PC-3 (cell line): ENCODE data around the gene IL7R. TPM values are rescaled to one million over a fixed set of nuclear protein-coding genes. Genes with fewer than 3 reads are reported as not detected.

Source experiments
- ATAC-seq: fragments of 200-7000 bp; cut with Tn5 transposase; 2 replicates; pipeline ENCODE4 v1.9.1; 2020; ENCODE audit warnings: mild to moderate bottlenecking, moderate library complexity
- BruUV-seq: library from RNA; stranded (reverse); fragments of 400-500 nt; replicated peaks from 2 replicates; lab custom pipeline; 2021; lab: Mats Ljungman, UMichigan
- CTCF ChIA-PET: fragments of 300-600 bp; sonication (Branson Sonifier 250); formaldehyde crosslinking; loops from one replicate; lab custom pipeline; 2022; ENCODE audit warnings: antibody characterized with exemption; lab: Charles Lee
- POLR2A ChIA-PET: fragments of 300-600 bp; sonication (Branson Sonifier 250); formaldehyde crosslinking; loops from one replicate; lab custom pipeline; 2022; ENCODE audit warnings: antibody characterized with exemption; ENCODE audit not compliant: unreplicated experiment; lab: Charles Lee
- DNase-seq: peaks from one replicate; pipeline ENCODE4 v3.0.0-alpha.2; 2015
- H2AFZ ChIP-seq: fragments of 300-600 bp; sonication (generic); 2 replicates; pipeline ENCODE4 v1.6.0; 2016; ENCODE audit warnings: antibody characterized with exemption, low read length
- H3F3A ChIP-seq: fragments of 300-600 bp; sonication (generic); one replicate; pipeline ENCODE4 v1.6.0; 2017; ENCODE audit warnings: antibody characterized with exemption, low read length, control low read depth, mild to moderate bottlenecking; ENCODE audit not compliant: unreplicated experiment
- H3K27ac ChIP-seq: fragments of 300-600 bp; sonication (generic); 2 replicates; pipeline ENCODE4 v1.5.1; 2016; ENCODE audit warnings: mild to moderate bottlenecking, low read length
- H3K27me3 ChIP-seq: fragments of 300-600 bp; sonication (generic); 2 replicates; pipeline ENCODE4 v1.6.1; 2016; ENCODE audit warnings: low read length, mixed read lengths
- H3K36me3 ChIP-seq: fragments of 300-600 bp; sonication (generic); 2 replicates; pipeline ENCODE4 v1.6.1; 2016; ENCODE audit warnings: low read depth, mixed run types, low read length, mixed read lengths
- H3K4me1 ChIP-seq: fragments of 300-600 bp; sonication (generic); 2 replicates; pipeline ENCODE4 v1.5.1; 2016; ENCODE audit warnings: low read length; ENCODE audit not compliant: insufficient read depth
- H3K4me2 ChIP-seq: fragments of 300-600 bp; sonication (generic); 2 replicates; pipeline ENCODE4 v1.6.0; 2016; ENCODE audit warnings: low read length
- H3K4me3 ChIP-seq: fragments of 300-600 bp; sonication (generic); 2 replicates; pipeline ENCODE4 v1.5.1; 2016; ENCODE audit warnings: mild to moderate bottlenecking, low read length, mixed read lengths
- H3K79me2 ChIP-seq: fragments of 300-600 bp; sonication (generic); 2 replicates; pipeline ENCODE4 v1.6.1; 2017; ENCODE audit warnings: low read length, mixed read lengths
- H3K9ac ChIP-seq: fragments of 300-600 bp; sonication (generic); 2 replicates; pipeline ENCODE4 v1.6.0; 2016; ENCODE audit warnings: mild to moderate bottlenecking, low read length
- H3K9me2 ChIP-seq: fragments of 300-600 bp; sonication (generic); replicated peaks from 2 replicates; pipeline ENCODE4 v1.6.1; 2016; ENCODE audit warnings: mixed run types, low read length, mixed read lengths
- H3K9me3 ChIP-seq: fragments of 300-600 bp; sonication (generic); 2 replicates; pipeline ENCODE4 v1.6.1; 2016; ENCODE audit warnings: low read length, mixed read lengths
- H4K20me1 ChIP-seq: fragments of 300-600 bp; sonication (generic); 2 replicates; pipeline ENCODE4 v1.6.1; 2016; ENCODE audit warnings: low read length, mixed read lengths
- EZH2 ChIP-seq: fragments of 300-600 bp; sonication (generic); IDR thresholded peaks from one replicate; pipeline ENCODE4 v1.6.1; 2017; ENCODE audit warnings: antibody characterized with exemption, mild to moderate bottlenecking, low read length; ENCODE audit not compliant: unreplicated experiment
- EZH2phosphoT487 ChIP-seq: fragments of 300-600 bp; sonication (generic); IDR thresholded peaks from 2 replicates; pipeline ENCODE4 v1.6.1; 2018; ENCODE audit warnings: mild to moderate bottlenecking, antibody characterized with exemption, low read length, borderline replicate concordance
- intact Hi-C: fragments of 100-400 bp; cut with micrococcal nuclease; formaldehyde crosslinking; loops from 2 replicates; pipeline ENCODE4 v1.9.0; 2023
- total RNA-seq: library from RNA; depleted of rRNA; stranded (reverse); fragments of >200 nt; gene quantifications from 2 replicates; pipeline ENCODE4 v1.2.3, GENCODE V29; 2014
- TF ChIP-seq, protein P1 (sequence below): fragments of 300-600 bp; sonication (generic); conservative IDR thresholded peaks from 2 replicates; pipeline ENCODE4 v1.5.1; 2017; ENCODE audit warnings: antibody characterized with exemption, low read depth, mild to moderate bottlenecking, low read length

The IL7R gene
- total RNA-seq, 1 experiment from 2014 or later, result 7.4 TPM

GRCh38 chr5:35886381-35886780 lies 29.7 kb downstream of the IL7R start:
- H3K36me3 ChIP-seq, result no peaks in the 10 kb centered on the region
- H3K9ac ChIP-seq, result no peak overlapping the region
- H4K20me1 ChIP-seq, result no peaks in the 10 kb centered on the region
- no peak overlapping the region for H3K4me2 ChIP-seq
- no peak overlapping the region for H2AFZ ChIP-seq
- no peaks in the 10 kb centered on the region for H3K79me2 ChIP-seq
- no TSS peak for BruUV-seq
- CTCF ChIA-PET, result no interaction called here
- TF ChIP-seq, protein P1, sequence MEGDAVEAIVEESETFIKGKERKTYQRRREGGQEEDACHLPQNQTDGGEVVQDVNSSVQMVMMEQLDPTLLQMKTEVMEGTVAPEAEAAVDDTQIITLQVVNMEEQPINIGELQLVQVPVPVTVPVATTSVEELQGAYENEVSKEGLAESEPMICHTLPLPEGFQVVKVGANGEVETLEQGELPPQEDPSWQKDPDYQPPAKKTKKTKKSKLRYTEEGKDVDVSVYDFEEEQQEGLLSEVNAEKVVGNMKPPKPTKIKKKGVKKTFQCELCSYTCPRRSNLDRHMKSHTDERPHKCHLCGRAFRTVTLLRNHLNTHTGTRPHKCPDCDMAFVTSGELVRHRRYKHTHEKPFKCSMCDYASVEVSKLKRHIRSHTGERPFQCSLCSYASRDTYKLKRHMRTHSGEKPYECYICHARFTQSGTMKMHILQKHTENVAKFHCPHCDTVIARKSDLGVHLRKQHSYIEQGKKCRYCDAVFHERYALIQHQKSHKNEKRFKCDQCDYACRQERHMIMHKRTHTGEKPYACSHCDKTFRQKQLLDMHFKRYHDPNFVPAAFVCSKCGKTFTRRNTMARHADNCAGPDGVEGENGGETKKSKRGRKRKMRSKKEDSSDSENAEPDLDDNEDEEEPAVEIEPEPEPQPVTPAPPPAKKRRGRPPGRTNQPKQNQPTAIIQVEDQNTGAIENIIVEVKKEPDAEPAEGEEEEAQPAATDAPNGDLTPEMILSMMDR, result no peak
- TF ChIP-seq EZH2phosphoT487, result no peak
- TF ChIP-seq EZH2, result no peak
- ATAC-seq (no peak), DNase-seq (no peak)
- H3K9me2 ChIP-seq, result no peaks in the 10 kb centered on the region
- H3K27me3 ChIP-seq, result no peaks in the 10 kb centered on the region
- intact Hi-C loops, result no loop called here
- POLR2A ChIA-PET, result no interaction called here
- no peak overlapping the region for H3K4me3 ChIP-seq
- no peaks in the 10 kb centered on the region for H3K9me3 ChIP-seq
- H3K27ac ChIP-seq, result no peak overlapping the region
- peaks cover 35% of the 10 kb centered on the region for H3K4me1 ChIP-seq
- no peaks in the 10 kb centered on the region for H3F3A ChIP-seq

GRCh38 chr5:35887321-35888100 lies 30.8 kb downstream of the IL7R start:
- no peaks in the 10 kb centered on the region for H4K20me1 ChIP-seq
- POLR2A ChIA-PET, result no interaction called here
- H3F3A ChIP-seq, result no peaks in the 10 kb centered on the region
- H3K9me3 ChIP-seq, result no peaks in the 10 kb centered on the region
- intact Hi-C loops, result no loop called here
- TF ChIP-seq EZH2phosphoT487 (no peak), EZH2 (no peak)
- TF ChIP-seq, protein P1, result no peak
- peaks cover 35% of the 10 kb centered on the region for H3K4me1 ChIP-seq
- no peak overlapping the region for H2AFZ ChIP-seq
- no peak overlapping the region for H3K9ac ChIP-seq
- H3K4me3 ChIP-seq, result no peak overlapping the region
- no peak overlapping the region for H3K27ac ChIP-seq
- H3K4me2 ChIP-seq, result no peak overlapping the region
- ATAC-seq (no peak), DNase-seq (no peak)
- no TSS peak for BruUV-seq
- CTCF ChIA-PET, result no interaction called here
- no peaks in the 10 kb centered on the region for H3K27me3 ChIP-seq
- H3K36me3 ChIP-seq, result no peaks in the 10 kb centered on the region
- H3K79me2 ChIP-seq, result no peaks in the 10 kb centered on the region
- H3K9me2 ChIP-seq, result no peaks in the 10 kb centered on the region
